ENCODE data around the gene RTN4R.

RTN4R gene

DNA sequence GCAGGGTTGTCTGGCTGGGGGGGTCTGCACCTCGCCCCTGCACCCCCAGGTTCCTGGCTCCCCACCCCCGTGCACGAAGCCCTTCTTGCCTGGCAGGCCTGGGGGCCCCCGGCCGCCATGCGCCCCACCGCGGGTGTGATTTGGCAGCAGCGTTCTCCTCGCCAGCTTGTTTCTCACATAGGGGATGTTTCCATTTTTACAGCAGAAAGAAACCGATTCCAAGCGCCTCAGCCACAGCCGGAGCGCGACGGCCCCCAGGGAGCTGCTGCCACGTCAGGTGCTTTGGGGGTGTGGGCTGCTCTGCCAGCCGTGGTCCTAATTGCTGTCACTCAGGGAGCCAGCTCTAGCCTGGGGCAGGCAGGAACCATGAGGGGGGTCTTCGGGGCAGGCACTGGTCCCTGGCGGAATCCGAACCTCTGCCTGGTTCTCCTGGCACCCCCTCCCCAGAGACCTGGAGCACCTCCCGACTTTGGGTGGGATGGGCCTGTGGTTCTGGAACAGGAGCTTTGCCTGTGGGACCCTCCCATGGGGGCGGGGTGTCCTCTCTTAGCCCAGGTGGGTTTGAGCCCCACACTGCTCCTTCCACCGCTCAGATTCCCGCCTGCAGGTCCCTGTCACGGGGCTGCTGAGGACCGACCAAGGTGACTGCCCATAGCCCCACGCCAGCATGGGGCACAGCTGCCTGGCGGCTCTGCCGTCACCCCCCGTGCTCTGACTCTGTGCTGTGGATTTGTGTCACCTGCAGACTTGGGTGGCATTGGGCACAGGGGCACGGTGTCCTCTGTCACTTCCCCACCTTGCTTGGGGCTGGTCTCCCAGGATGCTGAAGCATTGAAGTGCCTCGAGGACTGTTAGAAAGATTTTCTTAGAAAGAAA lies 54.0 kb downstream of the RTN4R start:
- no peak overlapping the region for H3K4me3 ChIP-seq (ENCODE audit: low read depth, low read length)
- TF ChIP-seq, protein P1, sequence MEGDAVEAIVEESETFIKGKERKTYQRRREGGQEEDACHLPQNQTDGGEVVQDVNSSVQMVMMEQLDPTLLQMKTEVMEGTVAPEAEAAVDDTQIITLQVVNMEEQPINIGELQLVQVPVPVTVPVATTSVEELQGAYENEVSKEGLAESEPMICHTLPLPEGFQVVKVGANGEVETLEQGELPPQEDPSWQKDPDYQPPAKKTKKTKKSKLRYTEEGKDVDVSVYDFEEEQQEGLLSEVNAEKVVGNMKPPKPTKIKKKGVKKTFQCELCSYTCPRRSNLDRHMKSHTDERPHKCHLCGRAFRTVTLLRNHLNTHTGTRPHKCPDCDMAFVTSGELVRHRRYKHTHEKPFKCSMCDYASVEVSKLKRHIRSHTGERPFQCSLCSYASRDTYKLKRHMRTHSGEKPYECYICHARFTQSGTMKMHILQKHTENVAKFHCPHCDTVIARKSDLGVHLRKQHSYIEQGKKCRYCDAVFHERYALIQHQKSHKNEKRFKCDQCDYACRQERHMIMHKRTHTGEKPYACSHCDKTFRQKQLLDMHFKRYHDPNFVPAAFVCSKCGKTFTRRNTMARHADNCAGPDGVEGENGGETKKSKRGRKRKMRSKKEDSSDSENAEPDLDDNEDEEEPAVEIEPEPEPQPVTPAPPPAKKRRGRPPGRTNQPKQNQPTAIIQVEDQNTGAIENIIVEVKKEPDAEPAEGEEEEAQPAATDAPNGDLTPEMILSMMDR (IDR thresholded peaks at IDR 0.05; ENCODE audit: low read depth, low read length) = no peak

GRCh38 chr22:20212754-20213699 lies 55.1 kb downstream of the RTN4R start:
- no peak overlapping the region for H3K4me3 ChIP-seq (ENCODE audit: low read depth, low read length)
- TF ChIP-seq, protein P1 (IDR thresholded peaks at IDR 0.05; ENCODE audit: low read depth, low read length) = no peak

DNA sequence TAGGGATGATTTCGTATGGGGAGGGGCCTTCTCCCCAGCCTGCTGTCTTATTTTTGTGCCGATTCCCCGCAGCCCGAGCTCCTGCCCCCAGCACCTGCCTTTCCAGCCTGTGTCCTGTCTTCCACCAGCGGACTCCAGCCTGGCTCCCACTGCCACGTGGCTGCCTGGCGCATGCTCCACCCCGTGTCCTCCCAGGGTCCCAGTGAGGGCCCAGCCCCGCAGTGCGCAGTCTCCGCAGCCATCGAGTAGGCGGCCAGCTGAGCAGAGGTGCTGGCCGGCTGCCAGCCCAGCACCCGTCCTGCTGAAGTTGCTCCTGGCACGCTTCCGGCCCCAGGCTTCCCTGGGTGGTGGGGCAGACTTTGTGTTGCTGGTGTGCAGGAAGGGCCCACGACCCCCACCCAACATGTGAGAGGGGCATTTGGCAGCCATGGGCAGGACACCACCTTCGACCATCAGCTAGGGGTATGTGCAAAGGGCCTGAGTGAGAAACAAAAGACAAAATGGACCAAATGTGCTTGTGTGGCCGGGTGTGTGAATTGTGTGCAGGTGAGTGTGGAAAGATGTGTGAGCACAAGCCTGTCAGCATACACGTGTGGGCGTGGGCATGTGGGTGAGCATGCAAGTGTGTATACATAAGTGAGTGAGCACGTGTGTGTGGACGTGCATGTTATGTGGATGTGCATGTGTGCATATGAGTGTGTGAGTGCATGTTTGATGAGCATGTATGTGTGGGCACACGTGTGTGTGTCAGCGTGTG lies 55.9 kb downstream of the RTN4R start:
- TF ChIP-seq, protein P1 (IDR thresholded peaks at IDR 0.05; ENCODE audit: low read depth, low read length) = no peak
- no peak overlapping the region for H3K4me3 ChIP-seq (ENCODE audit: low read depth, low read length)

DNA sequence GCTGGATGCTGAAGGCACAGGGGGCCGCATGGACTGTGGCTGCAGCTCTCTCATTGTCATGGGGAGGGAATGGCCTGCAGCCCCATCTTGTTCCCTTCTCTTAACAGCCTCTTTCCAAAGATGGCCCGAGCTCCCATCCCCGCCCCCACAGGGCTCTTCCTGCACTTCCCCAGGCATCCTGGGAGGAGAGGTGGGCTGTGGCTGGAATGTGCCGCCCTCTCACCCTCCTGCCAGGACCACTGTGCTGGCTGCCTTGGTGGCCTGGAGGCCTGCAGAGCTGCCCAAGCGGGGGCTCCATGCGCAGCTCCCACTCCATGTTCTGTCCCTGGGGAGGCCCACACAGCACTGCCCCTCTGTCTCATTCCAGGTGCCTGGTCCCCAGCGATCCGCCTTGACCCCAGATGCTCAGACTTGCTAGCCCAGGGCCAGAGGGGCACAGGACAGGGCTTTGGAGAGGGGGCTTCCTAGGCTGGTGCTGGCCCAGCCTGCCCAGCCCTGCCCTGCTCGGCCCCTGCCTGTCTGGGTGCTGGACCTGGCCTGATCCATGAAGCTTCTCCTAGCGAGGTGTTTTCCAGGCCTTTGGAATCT lies 56.6 kb downstream of the RTN4R start:
- TF ChIP-seq, protein P1 (IDR thresholded peaks at IDR 0.05; ENCODE audit: low read depth, low read length) = no peak
- H3K4me3 ChIP-seq (ENCODE audit: low read depth, low read length) = no peak overlapping the region

DNA sequence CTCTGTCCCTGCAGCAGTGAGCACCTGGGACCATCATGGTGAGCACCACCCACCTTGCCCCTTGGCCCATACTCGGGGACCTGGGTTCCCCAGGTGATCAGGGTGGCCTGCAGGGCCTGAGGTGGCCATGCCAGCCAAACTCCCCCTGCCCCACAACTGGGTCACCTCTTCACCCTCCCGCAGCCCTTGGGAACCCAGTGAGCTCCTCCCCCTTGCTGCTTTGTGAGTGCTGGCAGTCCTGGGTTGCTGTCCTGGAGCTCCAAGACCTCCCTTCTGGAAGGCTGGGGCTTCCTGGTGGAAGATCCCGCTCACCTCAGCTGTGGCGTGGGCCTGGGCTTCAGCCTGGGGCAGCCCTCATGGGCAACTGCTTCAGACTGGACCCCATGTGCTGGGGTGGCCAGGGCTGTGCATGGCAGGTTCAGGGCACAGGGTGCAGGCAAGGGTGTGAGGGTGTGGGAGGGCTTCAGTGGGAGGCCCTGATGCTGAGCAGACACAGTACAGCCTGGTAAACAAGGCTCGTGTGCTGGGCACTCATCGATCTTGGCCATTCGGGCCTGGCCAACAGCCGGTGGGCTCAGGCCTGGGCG lies 57.6 kb downstream of the RTN4R start:
- TF ChIP-seq, protein P1 (IDR thresholded peaks at IDR 0.05; ENCODE audit: low read depth, low read length) = no peak
- H3K4me3 ChIP-seq (ENCODE audit: low read depth, low read length) = no peak overlapping the region

- TF ChIP-seq, protein P1 (IDR thresholded peaks at IDR 0.05; ENCODE audit: low read depth, low read length) = no peak
- no peak overlapping the region for H3K4me3 ChIP-seq (ENCODE audit: low read depth, low read length)
Observed at GRCh38 chr22:20209761-20210250, 58.3 kb downstream of the RTN4R start.
